ENCODE data around the gene PEX14.

The PEX14 gene

GRCh38 chr1:10623686-10624145 lies 149.0 kb downstream of the PEX14 start:
- no peaks in the 10 kb centered on the region for H3K4me1 ChIP-seq (ENCODE audit: control insufficient read depth, insufficient read depth, low read length)
- H3K4me3 ChIP-seq (ENCODE audit: low read depth, low read length), result no peak overlapping the region
- no peak overlapping the region for H3K27ac ChIP-seq (ENCODE audit: low read depth, low read length)

GRCh38 chr1:10624256-10625050 lies 149.7 kb downstream of the PEX14 start:
- Histone ChIP-seq H3K9ac (ENCODE audit: low read depth, low read length) (no peak overlapping the region), H3K4me3 (ENCODE audit: low read depth, low read length) (no peak overlapping the region), H3K9me3 (ENCODE audit: control insufficient read depth, insufficient read depth, low read length) (no peaks in the 10 kb centered on the region), H3K27ac (ENCODE audit: low read depth, low read length) (no peak overlapping the region), H3K27me3 (ENCODE audit: control insufficient read depth, insufficient read depth, low read length) (no peaks in the 10 kb centered on the region), H3K4me1 (ENCODE audit: control insufficient read depth, insufficient read depth, low read length) (no peaks in the 10 kb centered on the region), H3K36me3 (ENCODE audit: control insufficient read depth, insufficient read depth, low read length) (peaks cover 11% of the 10 kb centered on the region; the same call in 1 of the 2 replicates)

More at GRCh38 chr1:10623686-10624145, 149.0 kb downstream of the PEX14 start:
- H3K27me3 ChIP-seq (ENCODE audit: control insufficient read depth, insufficient read depth, low read length), result no peaks in the 10 kb centered on the region
- peaks cover 11% of the 10 kb centered on the region; the same call in 1 of the 2 replicates for H3K36me3 ChIP-seq (ENCODE audit: control insufficient read depth, insufficient read depth, low read length)
- H3K9ac ChIP-seq (ENCODE audit: low read depth, low read length), result no peak overlapping the region
- H3K9me3 ChIP-seq (ENCODE audit: control insufficient read depth, insufficient read depth, low read length), result no peaks in the 10 kb centered on the region

- H3K4me1 ChIP-seq (ENCODE audit: control insufficient read depth, insufficient read depth, low read length), result no peaks in the 10 kb centered on the region
- H3K27me3 ChIP-seq (ENCODE audit: control insufficient read depth, insufficient read depth, low read length), result no peaks in the 10 kb centered on the region
- H3K36me3 ChIP-seq (ENCODE audit: control insufficient read depth, insufficient read depth, low read length), result peaks cover 11% of the 10 kb centered on the region; the same call in 1 of the 2 replicates
- H3K27ac ChIP-seq (ENCODE audit: low read depth, low read length), result no peak overlapping the region
- H3K4me3 ChIP-seq (ENCODE audit: low read depth, low read length), result no peak overlapping the region
- H3K9ac ChIP-seq (ENCODE audit: low read depth, low read length), result no peak overlapping the region
- H3K9me3 ChIP-seq (ENCODE audit: control insufficient read depth, insufficient read depth, low read length), result no peaks in the 10 kb centered on the region
These were observed 150.3 kb downstream of the PEX14 start for GRCh38 chr1:10625076-10625475.

- H3K9ac ChIP-seq (ENCODE audit: low read depth, low read length), result no peak overlapping the region
- no peaks in the 10 kb centered on the region for H3K27me3 ChIP-seq (ENCODE audit: control insufficient read depth, insufficient read depth, low read length)
- H3K27ac ChIP-seq (ENCODE audit: low read depth, low read length), result no peak overlapping the region
- H3K4me3 ChIP-seq (ENCODE audit: low read depth, low read length), result no peak overlapping the region
- H3K36me3 ChIP-seq (ENCODE audit: control insufficient read depth, insufficient read depth, low read length), result peaks cover 11% of the 10 kb centered on the region; the same call in 1 of the 2 replicates
- H3K9me3 ChIP-seq (ENCODE audit: control insufficient read depth, insufficient read depth, low read length), result no peaks in the 10 kb centered on the region
- no peaks in the 10 kb centered on the region for H3K4me1 ChIP-seq (ENCODE audit: control insufficient read depth, insufficient read depth, low read length)
These were observed 150.8 kb downstream of the PEX14 start for GRCh38 chr1:10625554-10625953.

- Histone ChIP-seq H3K27ac (ENCODE audit: low read depth, low read length) (no peak overlapping the region), H3K4me3 (ENCODE audit: low read depth, low read length) (no peak overlapping the region), H3K27me3 (ENCODE audit: control insufficient read depth, insufficient read depth, low read length) (no peaks in the 10 kb centered on the region), H3K9me3 (ENCODE audit: control insufficient read depth, insufficient read depth, low read length) (no peaks in the 10 kb centered on the region), H3K36me3 (ENCODE audit: control insufficient read depth, insufficient read depth, low read length) (peaks cover 11% of the 10 kb centered on the region; the same call in 1 of the 2 replicates), H3K4me1 (ENCODE audit: control insufficient read depth, insufficient read depth, low read length) (no peaks in the 10 kb centered on the region), H3K9ac (ENCODE audit: low read depth, low read length) (no peak overlapping the region)
These were observed 151.5 kb downstream of the PEX14 start for GRCh38 chr1:10626131-10626731.

- Histone ChIP-seq H3K27ac (ENCODE audit: low read depth, low read length) (no peak overlapping the region), H3K4me3 (ENCODE audit: low read depth, low read length) (no peak overlapping the region), H3K9me3 (ENCODE audit: control insufficient read depth, insufficient read depth, low read length) (no peaks in the 10 kb centered on the region), H3K4me1 (ENCODE audit: control insufficient read depth, insufficient read depth, low read length) (peaks cover 6% of the 10 kb centered on the region), H3K36me3 (ENCODE audit: control insufficient read depth, insufficient read depth, low read length) (peaks cover 11% of the 10 kb centered on the region; the same call in 1 of the 2 replicates), H3K9ac (ENCODE audit: low read depth, low read length) (no peak overlapping the region), H3K27me3 (ENCODE audit: control insufficient read depth, insufficient read depth, low read length) (no peaks in the 10 kb centered on the region)
These were observed 152.2 kb downstream of the PEX14 start for GRCh38 chr1:10626791-10627410.

- no peaks in the 10 kb centered on the region for H3K9me3 ChIP-seq (ENCODE audit: control insufficient read depth, insufficient read depth, low read length)
- H3K27ac ChIP-seq (ENCODE audit: low read depth, low read length), result no peak overlapping the region
- peaks cover 9% of the 10 kb centered on the region; the same call in 1 of the 2 replicates for H3K36me3 ChIP-seq (ENCODE audit: control insufficient read depth, insufficient read depth, low read length)
- H3K9ac ChIP-seq (ENCODE audit: low read depth, low read length), result no peak overlapping the region
- no peaks in the 10 kb centered on the region for H3K27me3 ChIP-seq (ENCODE audit: control insufficient read depth, insufficient read depth, low read length)
- H3K4me3 ChIP-seq (ENCODE audit: low read depth, low read length), result no peak overlapping the region
- peaks cover 17% of the 10 kb centered on the region for H3K4me1 ChIP-seq (ENCODE audit: control insufficient read depth, insufficient read depth, low read length)
These were observed 153.9 kb downstream of the PEX14 start for GRCh38 chr1:10628685-10629084.

- Histone ChIP-seq H3K36me3 (ENCODE audit: control insufficient read depth, insufficient read depth, low read length) (peaks cover 4% of the 10 kb centered on the region; the same call in 1 of the 2 replicates), H3K27me3 (ENCODE audit: control insufficient read depth, insufficient read depth, low read length) (no peaks in the 10 kb centered on the region), H3K27ac (ENCODE audit: low read depth, low read length) (no peak overlapping the region), H3K9ac (ENCODE audit: low read depth, low read length) (no peak overlapping the region), H3K9me3 (ENCODE audit: control insufficient read depth, insufficient read depth, low read length) (no peaks in the 10 kb centered on the region), H3K4me3 (ENCODE audit: low read depth, low read length) (no peak overlapping the region), H3K4me1 (ENCODE audit: control insufficient read depth, insufficient read depth, low read length) (peaks cover 17% of the 10 kb centered on the region)
These were observed 154.5 kb downstream of the PEX14 start for GRCh38 chr1:10629091-10629815.

- Histone ChIP-seq H3K27me3 (ENCODE audit: control insufficient read depth, insufficient read depth, low read length) (no peaks in the 10 kb centered on the region), H3K9me3 (ENCODE audit: control insufficient read depth, insufficient read depth, low read length) (no peaks in the 10 kb centered on the region), H3K9ac (ENCODE audit: low read depth, low read length) (no peak overlapping the region), H3K4me1 (ENCODE audit: control insufficient read depth, insufficient read depth, low read length) (peaks cover 20% of the 10 kb centered on the region), H3K27ac (ENCODE audit: low read depth, low read length) (no peak overlapping the region), H3K4me3 (ENCODE audit: low read depth, low read length) (no peak overlapping the region), H3K36me3 (ENCODE audit: control insufficient read depth, insufficient read depth, low read length) (no peaks in the 10 kb centered on the region)
These were observed 155.2 kb downstream of the PEX14 start for GRCh38 chr1:10629816-10630571.

GRCh38 chr1:10630661-10631120 lies 155.9 kb downstream of the PEX14 start:
- Histone ChIP-seq H3K9me3 (ENCODE audit: control insufficient read depth, insufficient read depth, low read length) (no peaks in the 10 kb centered on the region), H3K4me1 (ENCODE audit: control insufficient read depth, insufficient read depth, low read length) (peaks cover 20% of the 10 kb centered on the region), H3K27ac (ENCODE audit: low read depth, low read length) (no peak overlapping the region), H3K27me3 (ENCODE audit: control insufficient read depth, insufficient read depth, low read length) (no peaks in the 10 kb centered on the region), H3K9ac (ENCODE audit: low read depth, low read length) (no peak overlapping the region), H3K4me3 (ENCODE audit: low read depth, low read length) (no peak overlapping the region), H3K36me3 (ENCODE audit: control insufficient read depth, insufficient read depth, low read length) (no peaks in the 10 kb centered on the region)
